ENCODE measurements around the gene EPHB1. TPM values are rescaled to one million over a fixed set of nuclear protein-coding genes. Genes with fewer than 3 reads are reported as not detected.

Gene EPHB1
- polyA plus RNA-seq, 1 of the 3 experiments (the other 2 are of a cell fraction) = 1.2 TPM

DNA sequence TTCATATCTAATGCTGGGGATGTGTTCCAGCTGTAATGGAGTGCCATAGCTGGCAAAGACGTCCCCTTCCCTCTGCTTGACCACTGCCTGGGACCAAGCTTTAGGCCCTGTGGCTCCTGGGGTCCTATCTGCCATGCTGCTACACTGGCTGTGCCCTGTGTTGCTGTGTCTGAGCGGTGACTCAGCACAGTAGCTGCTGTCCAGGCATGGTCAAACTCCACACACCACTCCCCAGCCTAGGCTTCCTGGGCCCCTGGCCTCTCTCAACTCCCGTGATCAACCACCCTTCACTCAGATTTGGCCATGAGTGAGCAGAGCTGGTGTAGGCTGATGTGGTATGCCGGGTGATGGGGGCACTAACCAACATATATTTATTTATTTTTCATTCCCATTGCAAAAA lies 27.0 kb downstream of the EPHB1 start:
- Histone ChIP-seq H3K4me3 (ENCODE audit: low read depth in 2 of 2, low read length in 1 of 2) (no peak overlapping the region), H3K27me3 (ENCODE audit: insufficient read depth) (no peaks in the 10 kb centered on the region), H3F3A (replicated peaks; ENCODE audit: insufficient read depth) (no peaks in the 10 kb centered on the region), H3K9me3 (no peaks in the 10 kb centered on the region), H3K36me3 (replicated peaks in 1 of 2; ENCODE audit: control insufficient read depth in 1 of 2, insufficient read depth in 2 of 2, low read length in 1 of 2) (no peaks in the 10 kb centered on the region), H3K27ac (ENCODE audit: low read depth in 2 of 2, low read length in 1 of 2) (no peak overlapping the region), H3K9me2 (no peaks in the 10 kb centered on the region), H3K4me1 (ENCODE audit: control insufficient read depth in 1 of 2, insufficient read depth in 2 of 2, low read depth in 1 of 2, low read length in 1 of 2) (no peaks in the 10 kb centered on the region), H4K20me1 (ENCODE audit: insufficient read depth) (no peaks in the 10 kb centered on the region), H3K4me2 (no peak overlapping the region), H2AFZ (ENCODE audit: low read depth) (no peak overlapping the region), H3K9ac (no peak overlapping the region), H3K79me2 (ENCODE audit: insufficient read depth) (no peaks in the 10 kb centered on the region)
- WGBS (ENCODE audit: low lambda C conversion rate) = 67% methylated on average over 1 of the region's 4 CpGs
- ChIA-PET CTCF (interaction anchor here (0.6 kb wide), 1 partner anchor 644 kb away, joined by 3 read pairs; no protein-coding TSS in a partner anchor), POLR2A (interaction anchor here (0.5 kb wide), 1 partner anchor 265 kb away, joined by 3 read pairs; no protein-coding TSS in a partner anchor)
- DNase-seq = no peak
- no peak for TF ChIP-seq SIN3A (IDR thresholded peaks at IDR 0.05; ENCODE audit: borderline replicate concordance, low read depth, low read length)
- TF ChIP-seq, protein P1, sequence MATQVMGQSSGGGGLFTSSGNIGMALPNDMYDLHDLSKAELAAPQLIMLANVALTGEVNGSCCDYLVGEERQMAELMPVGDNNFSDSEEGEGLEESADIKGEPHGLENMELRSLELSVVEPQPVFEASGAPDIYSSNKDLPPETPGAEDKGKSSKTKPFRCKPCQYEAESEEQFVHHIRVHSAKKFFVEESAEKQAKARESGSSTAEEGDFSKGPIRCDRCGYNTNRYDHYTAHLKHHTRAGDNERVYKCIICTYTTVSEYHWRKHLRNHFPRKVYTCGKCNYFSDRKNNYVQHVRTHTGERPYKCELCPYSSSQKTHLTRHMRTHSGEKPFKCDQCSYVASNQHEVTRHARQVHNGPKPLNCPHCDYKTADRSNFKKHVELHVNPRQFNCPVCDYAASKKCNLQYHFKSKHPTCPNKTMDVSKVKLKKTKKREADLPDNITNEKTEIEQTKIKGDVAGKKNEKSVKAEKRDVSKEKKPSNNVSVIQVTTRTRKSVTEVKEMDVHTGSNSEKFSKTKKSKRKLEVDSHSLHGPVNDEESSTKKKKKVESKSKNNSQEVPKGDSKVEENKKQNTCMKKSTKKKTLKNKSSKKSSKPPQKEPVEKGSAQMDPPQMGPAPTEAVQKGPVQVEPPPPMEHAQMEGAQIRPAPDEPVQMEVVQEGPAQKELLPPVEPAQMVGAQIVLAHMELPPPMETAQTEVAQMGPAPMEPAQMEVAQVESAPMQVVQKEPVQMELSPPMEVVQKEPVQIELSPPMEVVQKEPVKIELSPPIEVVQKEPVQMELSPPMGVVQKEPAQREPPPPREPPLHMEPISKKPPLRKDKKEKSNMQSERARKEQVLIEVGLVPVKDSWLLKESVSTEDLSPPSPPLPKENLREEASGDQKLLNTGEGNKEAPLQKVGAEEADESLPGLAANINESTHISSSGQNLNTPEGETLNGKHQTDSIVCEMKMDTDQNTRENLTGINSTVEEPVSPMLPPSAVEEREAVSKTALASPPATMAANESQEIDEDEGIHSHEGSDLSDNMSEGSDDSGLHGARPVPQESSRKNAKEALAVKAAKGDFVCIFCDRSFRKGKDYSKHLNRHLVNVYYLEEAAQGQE (IDR thresholded peaks at IDR 0.05; ENCODE audit: low read depth, low read length) = no peak
- TF ChIP-seq ELF1 (IDR thresholded peaks at IDR 0.05) = no peak
- TF ChIP-seq, protein P2, sequence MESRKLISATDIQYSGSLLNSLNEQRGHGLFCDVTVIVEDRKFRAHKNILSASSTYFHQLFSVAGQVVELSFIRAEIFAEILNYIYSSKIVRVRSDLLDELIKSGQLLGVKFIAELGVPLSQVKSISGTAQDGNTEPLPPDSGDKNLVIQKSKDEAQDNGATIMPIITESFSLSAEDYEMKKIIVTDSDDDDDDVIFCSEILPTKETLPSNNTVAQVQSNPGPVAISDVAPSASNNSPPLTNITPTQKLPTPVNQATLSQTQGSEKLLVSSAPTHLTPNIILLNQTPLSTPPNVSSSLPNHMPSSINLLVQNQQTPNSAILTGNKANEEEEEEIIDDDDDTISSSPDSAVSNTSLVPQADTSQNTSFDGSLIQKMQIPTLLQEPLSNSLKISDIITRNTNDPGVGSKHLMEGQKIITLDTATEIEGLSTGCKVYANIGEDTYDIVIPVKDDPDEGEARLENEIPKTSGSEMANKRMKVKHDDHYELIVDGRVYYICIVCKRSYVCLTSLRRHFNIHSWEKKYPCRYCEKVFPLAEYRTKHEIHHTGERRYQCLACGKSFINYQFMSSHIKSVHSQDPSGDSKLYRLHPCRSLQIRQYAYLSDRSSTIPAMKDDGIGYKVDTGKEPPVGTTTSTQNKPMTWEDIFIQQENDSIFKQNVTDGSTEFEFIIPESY (IDR thresholded peaks at IDR 0.05; ENCODE audit: borderline replicate concordance, low read depth) = no peak

DNA sequence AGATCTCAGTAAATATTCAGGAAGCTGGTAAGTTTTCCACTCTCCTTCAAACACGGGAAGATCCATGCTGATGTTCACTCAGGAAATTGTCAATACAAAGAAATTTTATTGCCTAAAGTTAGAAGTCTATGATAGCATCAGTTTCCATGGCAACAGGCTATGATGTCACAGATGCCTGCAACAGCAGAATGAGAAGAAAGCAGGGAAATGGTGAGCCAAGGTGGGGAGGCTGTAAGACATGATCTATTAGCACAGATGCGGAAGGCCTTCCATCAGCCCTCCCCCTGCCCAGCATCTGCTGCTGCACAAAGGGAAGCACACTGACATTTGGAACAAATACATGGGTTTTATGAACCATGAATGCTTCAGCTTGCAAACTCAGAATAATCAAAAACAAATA lies 28.6 kb downstream of the EPHB1 start:
- no peak for DNase-seq
- no peak overlapping the region for H3K4me3 ChIP-seq (ENCODE audit: low read depth in 2 of 2, low read length in 1 of 2)
- no peak overlapping the region for H3K9ac ChIP-seq

More for the DNA sequence above, 28.6 kb downstream of the EPHB1 start:
- Histone ChIP-seq H3K4me1 (ENCODE audit: control insufficient read depth in 1 of 2, insufficient read depth in 2 of 2, low read depth in 1 of 2, low read length in 1 of 2) (no peaks in the 10 kb centered on the region), H3K36me3 (replicated peaks in 1 of 2; ENCODE audit: control insufficient read depth in 1 of 2, insufficient read depth in 2 of 2, low read length in 1 of 2) (no peaks in the 10 kb centered on the region), H3F3A (replicated peaks; ENCODE audit: insufficient read depth) (no peaks in the 10 kb centered on the region), H3K79me2 (ENCODE audit: insufficient read depth) (no peaks in the 10 kb centered on the region), H4K20me1 (ENCODE audit: insufficient read depth) (no peaks in the 10 kb centered on the region), H3K4me2 (no peak overlapping the region), H3K9me2 (no peaks in the 10 kb centered on the region), H2AFZ (ENCODE audit: low read depth) (no peak overlapping the region), H3K27me3 (ENCODE audit: insufficient read depth) (no peaks in the 10 kb centered on the region), H3K9me3 (no peaks in the 10 kb centered on the region), H3K27ac (ENCODE audit: low read depth in 2 of 2, low read length in 1 of 2) (no peak overlapping the region)
- POLR2A ChIA-PET = no interaction called here
- no peak for TF ChIP-seq FOXM1 (IDR thresholded peaks at IDR 0.05; ENCODE audit: low read depth)
- no peak for TF ChIP-seq YY1 (IDR thresholded peaks at IDR 0.05; ENCODE audit: low read depth)
- no peak for TF ChIP-seq RAD21 (IDR thresholded peaks at IDR 0.05; ENCODE audit: low read length)
- TF ChIP-seq, protein P2 (IDR thresholded peaks at IDR 0.05; ENCODE audit: borderline replicate concordance, low read depth) = no peak
- TF ChIP-seq NFIC (IDR thresholded peaks at IDR 0.05; ENCODE audit: borderline replicate concordance) = no peak
- CTCF ChIA-PET = interaction anchor here (1.3 kb wide), 1 partner anchor 29 kb away, joined by 6 read pairs; the partner anchor contains the start of gene EPHB1
- 57% methylated on average over 2 of the region's 2 CpGs for WGBS (ENCODE audit: low lambda C conversion rate)
